ENCODE measurements around the gene ADAMTS7. TPM values are rescaled to one million over a fixed set of nuclear protein-coding genes. Genes with fewer than 3 reads are reported as not detected.

Gene ADAMTS7
- polyA plus RNA-seq, 1 experiment: 5.0 TPM

DNA sequence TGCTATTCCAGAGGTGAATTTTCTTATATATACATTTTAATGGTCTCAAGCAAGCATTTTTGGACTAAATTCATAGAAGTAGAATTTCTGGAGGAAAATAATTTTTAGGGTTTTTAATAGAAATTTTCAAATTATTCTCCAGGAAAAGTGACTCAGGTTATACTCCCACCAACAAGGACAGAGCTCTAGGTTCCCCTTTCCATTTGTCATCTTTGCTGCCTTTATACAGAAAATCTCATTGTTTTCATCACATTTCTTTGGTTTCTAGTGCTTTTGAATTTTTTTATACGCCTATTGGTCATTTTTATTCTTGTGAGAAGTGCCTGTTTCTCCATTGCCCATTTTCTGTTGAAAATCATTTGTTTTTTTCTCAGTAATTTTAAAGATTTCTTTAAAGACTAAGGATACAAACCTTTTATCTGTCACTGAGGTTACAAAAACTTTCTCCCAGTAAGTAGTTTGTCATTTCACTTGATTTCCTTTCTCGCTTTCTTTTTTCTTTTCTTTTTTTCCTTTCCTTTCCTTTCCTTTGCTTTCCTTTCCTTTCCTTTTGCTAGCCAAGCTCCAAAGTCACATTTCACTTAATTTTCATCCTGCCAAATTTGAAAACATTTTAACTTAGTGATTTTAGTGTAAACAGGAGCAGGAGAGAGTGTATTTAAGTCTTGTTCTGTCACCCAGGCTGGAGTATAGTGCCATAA lies 93.2 kb downstream of the ADAMTS7 start:
- no peak overlapping the region for H3K27ac ChIP-seq (ENCODE audit: low read depth, low read length)
- TF ChIP-seq, protein P1, sequence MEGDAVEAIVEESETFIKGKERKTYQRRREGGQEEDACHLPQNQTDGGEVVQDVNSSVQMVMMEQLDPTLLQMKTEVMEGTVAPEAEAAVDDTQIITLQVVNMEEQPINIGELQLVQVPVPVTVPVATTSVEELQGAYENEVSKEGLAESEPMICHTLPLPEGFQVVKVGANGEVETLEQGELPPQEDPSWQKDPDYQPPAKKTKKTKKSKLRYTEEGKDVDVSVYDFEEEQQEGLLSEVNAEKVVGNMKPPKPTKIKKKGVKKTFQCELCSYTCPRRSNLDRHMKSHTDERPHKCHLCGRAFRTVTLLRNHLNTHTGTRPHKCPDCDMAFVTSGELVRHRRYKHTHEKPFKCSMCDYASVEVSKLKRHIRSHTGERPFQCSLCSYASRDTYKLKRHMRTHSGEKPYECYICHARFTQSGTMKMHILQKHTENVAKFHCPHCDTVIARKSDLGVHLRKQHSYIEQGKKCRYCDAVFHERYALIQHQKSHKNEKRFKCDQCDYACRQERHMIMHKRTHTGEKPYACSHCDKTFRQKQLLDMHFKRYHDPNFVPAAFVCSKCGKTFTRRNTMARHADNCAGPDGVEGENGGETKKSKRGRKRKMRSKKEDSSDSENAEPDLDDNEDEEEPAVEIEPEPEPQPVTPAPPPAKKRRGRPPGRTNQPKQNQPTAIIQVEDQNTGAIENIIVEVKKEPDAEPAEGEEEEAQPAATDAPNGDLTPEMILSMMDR (IDR thresholded peaks at IDR 0.05; ENCODE audit: low read depth, low read length): no peak
- CTCF ChIA-PET: interaction anchor here (1.7 kb wide), 1 partner anchor 8 kb away, joined by 5 read pairs; no protein-coding TSS in a partner anchor

DNA sequence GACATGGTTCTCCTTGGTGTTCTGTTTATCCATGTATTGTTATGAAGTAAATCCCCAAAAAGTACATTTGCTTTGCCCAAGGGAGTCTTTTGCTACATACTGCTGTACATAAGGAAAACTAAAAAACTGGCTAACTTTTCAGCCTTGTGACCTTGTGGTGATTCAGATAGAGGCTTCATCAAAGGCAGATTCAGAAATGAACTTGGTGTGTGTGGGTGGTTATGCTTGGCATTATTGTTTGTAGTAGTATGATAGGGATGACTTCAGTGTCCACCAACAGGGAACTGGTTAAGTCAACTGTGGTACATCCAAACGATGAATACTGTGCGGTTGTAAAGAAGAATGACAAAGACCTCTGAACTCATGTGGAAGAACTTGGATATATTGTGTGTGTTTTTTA lies 94.6 kb downstream of the ADAMTS7 start:
- Histone ChIP-seq H3K9me3 (ENCODE audit: control insufficient read depth, insufficient read depth, low read length) (peaks cover 6% of the 10 kb centered on the region), H3K27ac (ENCODE audit: low read depth, low read length) (no peak overlapping the region), H3K27me3 (ENCODE audit: control insufficient read depth, insufficient read depth, low read length) (peaks cover 9% of the 10 kb centered on the region), H3K4me3 (ENCODE audit: low read depth, low read length) (no peak overlapping the region)
- ChIA-PET POLR2A (no interaction called here), CTCF (no interaction called here)
- no peak for DNase-seq (ENCODE audit: low read depth, low spot score)
- TF ChIP-seq, protein P1 (IDR thresholded peaks at IDR 0.05; ENCODE audit: low read depth, low read length): no peak

More for the DNA sequence above, 93.2 kb downstream of the ADAMTS7 start:
- H3K9me3 ChIP-seq (ENCODE audit: control insufficient read depth, insufficient read depth, low read length): peaks cover 3% of the 10 kb centered on the region; the same call in 1 of the 2 replicates
- DNase-seq (ENCODE audit: low read depth, low spot score): no peak
- no peak overlapping the region for H3K4me3 ChIP-seq (ENCODE audit: low read depth, low read length)
- H3K27me3 ChIP-seq (ENCODE audit: control insufficient read depth, insufficient read depth, low read length): peaks cover 8% of the 10 kb centered on the region
- POLR2A ChIA-PET: no interaction called here

DNA sequence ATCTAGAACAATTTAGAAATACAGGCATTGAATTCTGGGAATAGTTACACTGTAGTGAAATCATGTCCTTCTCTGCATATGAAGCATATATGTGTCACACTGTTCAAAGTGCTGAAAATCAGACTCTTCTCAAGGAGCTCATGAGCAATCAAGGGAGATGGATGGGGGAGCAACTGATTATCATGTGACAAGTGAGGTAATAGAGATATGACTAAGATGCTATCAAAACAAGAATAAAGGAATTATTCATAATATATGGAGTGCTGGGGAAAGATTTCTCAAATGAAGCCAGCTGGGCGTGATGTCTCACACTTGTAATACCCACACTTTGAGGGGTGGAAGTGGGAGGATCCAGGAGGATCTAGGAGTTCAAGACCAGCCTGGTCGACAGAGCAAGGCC lies 95.3 kb downstream of the ADAMTS7 start:
- POLR2A ChIA-PET: no interaction called here
- Histone ChIP-seq H3K9me3 (ENCODE audit: control insufficient read depth, insufficient read depth, low read length) (peaks cover 6% of the 10 kb centered on the region), H3K27me3 (ENCODE audit: control insufficient read depth, insufficient read depth, low read length) (peaks cover 9% of the 10 kb centered on the region), H3K27ac (ENCODE audit: low read depth, low read length) (no peak overlapping the region), H3K4me3 (ENCODE audit: low read depth, low read length) (no peak overlapping the region)
- DNase-seq (ENCODE audit: low read depth, low spot score): no peak
- TF ChIP-seq, protein P1 (IDR thresholded peaks at IDR 0.05; ENCODE audit: low read depth, low read length): no peak
- CTCF ChIA-PET: no interaction called here

DNA sequence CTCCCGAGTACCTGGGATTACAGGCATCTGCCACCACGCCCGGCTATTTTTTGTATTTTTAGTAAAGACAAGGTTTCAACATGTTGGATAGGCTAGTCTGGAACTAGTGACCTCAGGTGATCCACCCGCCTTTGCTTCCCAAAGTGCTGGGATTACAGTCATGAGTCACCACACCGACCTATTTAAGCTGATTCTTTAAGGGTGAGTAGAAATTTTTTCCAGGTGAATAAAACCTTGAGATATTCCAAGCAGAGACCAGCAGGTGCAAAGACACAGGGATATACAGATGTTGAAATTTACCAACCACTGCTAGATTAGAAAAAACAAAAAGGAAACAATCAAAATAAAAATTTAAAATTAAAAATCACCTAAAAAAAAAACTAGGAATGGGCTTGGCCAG lies 95.8 kb downstream of the ADAMTS7 start:
- ChIA-PET CTCF (no interaction called here), POLR2A (no interaction called here)
- Histone ChIP-seq H3K9me3 (ENCODE audit: control insufficient read depth, insufficient read depth, low read length) (peaks cover 6% of the 10 kb centered on the region), H3K27ac (ENCODE audit: low read depth, low read length) (no peak overlapping the region), H3K27me3 (ENCODE audit: control insufficient read depth, insufficient read depth, low read length) (peaks cover 9% of the 10 kb centered on the region), H3K4me3 (ENCODE audit: low read depth, low read length) (no peak overlapping the region)
- DNase-seq (ENCODE audit: low read depth, low spot score): no peak
- TF ChIP-seq, protein P1 (IDR thresholded peaks at IDR 0.05; ENCODE audit: low read depth, low read length): no peak

DNA sequence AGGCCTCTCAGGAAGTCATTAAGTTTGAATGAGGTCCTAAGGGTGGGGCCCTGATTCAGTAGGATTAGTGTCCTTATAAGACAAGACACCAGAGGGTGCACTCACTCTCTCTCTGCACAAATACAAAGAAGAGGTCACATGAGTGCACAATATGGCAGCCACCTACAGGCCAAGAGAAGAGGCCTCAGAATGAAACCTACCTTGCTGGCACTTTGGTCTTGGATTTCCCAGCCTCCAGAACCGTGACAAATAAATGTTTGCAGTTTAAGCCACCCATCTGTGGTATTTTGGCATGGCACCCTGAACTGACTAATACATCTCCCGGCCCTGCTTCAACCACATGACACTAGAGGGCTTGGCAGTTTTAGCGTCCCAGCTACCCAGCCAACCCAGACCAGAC lies 96.4 kb downstream of the ADAMTS7 start:
- POLR2A ChIA-PET: no interaction called here
- CTCF ChIA-PET: no interaction called here

More for the DNA sequence above, 96.4 kb downstream of the ADAMTS7 start:
- DNase-seq (ENCODE audit: low read depth, low spot score): no peak
- no peak overlapping the region for H3K27ac ChIP-seq (ENCODE audit: low read depth, low read length)
- H3K9me3 ChIP-seq (ENCODE audit: control insufficient read depth, insufficient read depth, low read length): peaks cover 3% of the 10 kb centered on the region
- H3K4me3 ChIP-seq (ENCODE audit: low read depth, low read length): no peak overlapping the region
- TF ChIP-seq, protein P1 (IDR thresholded peaks at IDR 0.05; ENCODE audit: low read depth, low read length): no peak
- H3K27me3 ChIP-seq (ENCODE audit: control insufficient read depth, insufficient read depth, low read length): peaks cover 9% of the 10 kb centered on the region

Measured in AG04450 (cell line).